GM21528 (cell line): ENCODE data around the gene MIA2.
"Not testable (repeated sequence)": the region's sequence is repeated elsewhere in the genome, so short reads cannot be mapped to it uniquely, and the experiment has no call there.

Experiments
- ATAC-seq: cut with Tn5 transposase; IDR thresholded peaks from one replicate; pipeline ENCODE4 v1.9.1; 2021; ENCODE audit warnings: mild to moderate bottlenecking, moderate library complexity; ENCODE audit not compliant: unreplicated experiment, low FRiP score

MIA2 gene

GRCh38 chr14:39265806-39266524 is 32.2 kb downstream of the MIA2 start:
- no peak for ATAC-seq

- ATAC-seq: peak; percentile 43
Measured at GRCh38 chr14:39266525-39266870, 32.8 kb downstream of the MIA2 start.

- ATAC-seq: peak; percentile 88
Measured at GRCh38 chr14:39266871-39267607, 33.3 kb downstream of the MIA2 start.

- peak; percentile 17 for ATAC-seq
Measured at GRCh38 chr14:39267608-39268005, 33.9 kb downstream of the MIA2 start.

DNA sequence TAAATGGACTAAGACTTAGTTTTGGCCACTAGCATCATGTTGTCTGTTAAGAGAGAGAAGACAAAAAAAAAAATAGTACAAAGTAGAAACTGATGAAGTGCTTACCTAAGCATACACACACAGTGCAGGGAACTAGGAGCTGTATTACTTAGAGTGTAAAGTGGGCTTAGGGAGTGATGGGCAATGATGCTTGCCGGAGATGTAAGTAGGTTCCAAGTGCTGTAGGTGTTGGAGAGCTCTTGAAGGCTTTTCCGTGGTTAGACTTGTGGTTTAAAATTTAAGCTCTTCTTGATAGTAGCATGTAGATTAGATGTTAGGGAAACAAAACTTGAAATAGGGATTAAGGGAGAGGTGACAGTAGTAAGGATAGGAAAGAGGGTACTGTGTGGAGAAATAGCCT is 34.7 kb downstream of the MIA2 start:
- ATAC-seq: no peak

DNA sequence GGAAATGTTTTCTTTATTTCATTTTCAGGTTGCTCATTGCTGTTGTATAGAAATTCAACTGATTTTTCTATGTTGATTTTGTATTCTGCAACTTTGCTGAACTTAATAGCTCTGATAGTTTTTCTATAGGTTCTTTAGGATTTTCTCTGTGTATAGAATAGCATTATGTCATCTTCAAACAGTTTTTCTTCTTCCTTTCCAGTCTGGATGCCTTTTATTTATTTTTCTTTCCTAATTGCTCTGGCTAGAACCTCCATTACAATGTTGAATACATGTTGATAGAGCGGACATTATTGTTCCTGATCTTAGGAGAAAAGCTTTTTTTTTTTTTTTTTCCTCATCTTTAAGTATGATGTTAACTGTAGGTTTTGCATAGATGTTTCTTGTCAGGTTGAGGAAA is 39.2 kb downstream of the MIA2 start:
- ATAC-seq: no peak

DNA sequence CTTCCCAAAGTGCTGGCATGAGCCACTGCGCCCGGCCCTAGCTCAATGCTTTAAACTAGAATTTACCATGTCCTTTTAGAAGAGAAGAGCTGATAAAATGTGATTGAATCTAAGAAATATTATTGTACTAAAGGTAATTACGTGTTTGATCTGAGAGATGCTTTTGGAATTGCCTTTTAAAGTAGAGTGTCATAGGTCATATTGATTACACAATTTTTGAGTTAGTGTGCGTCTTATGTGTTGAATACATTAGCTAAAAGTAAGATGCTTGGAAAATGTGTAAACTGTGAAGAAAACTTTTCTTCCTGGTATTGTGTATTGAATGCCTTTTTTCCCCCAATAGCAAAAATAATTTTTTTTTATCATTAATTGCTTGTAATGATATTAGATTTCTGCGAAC is 41.7 kb downstream of the MIA2 start:
- ATAC-seq: no peak

DNA sequence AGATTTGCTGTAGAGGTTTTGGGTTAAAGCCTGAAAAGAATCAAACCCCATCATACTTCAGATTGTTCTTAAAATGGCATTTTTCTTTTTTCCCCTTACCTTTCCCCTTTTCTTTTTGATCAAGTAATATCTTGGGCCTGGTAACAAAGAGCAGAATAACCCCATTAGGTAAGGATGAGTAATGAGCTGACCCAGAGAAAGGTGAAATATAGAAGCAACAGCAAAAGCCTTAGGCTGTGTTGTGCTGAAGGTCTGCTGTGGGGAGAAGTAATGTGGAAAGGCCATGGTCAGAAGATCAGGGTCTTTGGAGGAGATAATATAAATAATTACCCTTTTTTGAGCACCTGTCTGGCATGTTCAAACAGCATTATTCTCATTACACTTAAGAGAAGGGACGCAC is 42.3 kb downstream of the MIA2 start:
- ATAC-seq: no peak

DNA sequence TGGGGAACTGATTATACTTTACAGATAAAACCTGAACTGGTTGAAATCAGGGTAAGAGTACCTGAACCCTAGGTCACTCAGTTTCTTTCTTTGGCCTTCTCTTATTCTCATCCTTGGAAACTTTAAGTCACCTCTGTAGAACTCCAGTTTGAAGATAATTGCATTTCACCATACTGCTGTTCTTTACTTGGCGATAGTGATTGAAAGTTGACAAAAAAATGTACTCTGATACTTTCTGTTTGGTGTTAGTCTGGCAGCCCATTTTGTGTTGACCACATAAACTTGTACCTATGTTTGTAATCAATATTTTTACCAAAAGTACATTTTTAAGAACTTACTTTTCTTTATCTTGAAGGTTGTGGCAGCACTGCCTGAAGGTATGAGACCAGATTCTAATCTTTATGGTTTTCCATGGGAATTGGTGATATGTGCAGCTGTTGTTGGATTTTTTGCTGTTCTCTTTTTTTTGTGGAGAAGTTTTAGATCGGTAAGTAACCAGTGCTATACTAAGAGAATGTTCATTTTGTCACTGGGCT is 42.9 kb downstream of the MIA2 start:
- no peak for ATAC-seq

- ATAC-seq: no peak
Measured at GRCh38 chr14:39279515-39279914, 45.8 kb downstream of the MIA2 start.

DNA sequence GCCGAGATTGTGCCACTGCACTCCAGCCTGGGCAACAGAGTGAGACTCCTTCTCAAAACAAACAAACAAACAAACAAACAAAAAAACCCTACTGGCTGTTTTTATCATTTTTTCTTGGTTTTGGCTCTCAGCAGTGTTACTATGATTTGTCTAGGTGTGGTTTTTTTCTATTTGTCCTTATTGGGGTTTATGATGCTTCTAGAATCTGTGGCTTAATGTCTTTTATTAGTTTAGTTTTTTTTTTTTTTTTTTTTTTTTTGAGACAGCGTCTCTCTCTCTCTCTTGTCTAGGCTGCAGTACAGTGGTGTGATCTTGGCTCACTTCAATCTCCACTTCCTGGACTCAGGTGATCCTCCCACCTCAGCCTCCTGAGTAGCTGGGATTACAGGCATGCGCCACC is 47.0 kb downstream of the MIA2 start:
- ATAC-seq: not testable (repeated sequence)

- ATAC-seq: no peak
Measured at GRCh38 chr14:39289523-39289922, 55.8 kb downstream of the MIA2 start.

GRCh38 chr14:39291701-39292100 is 58.0 kb downstream of the MIA2 start:
- no peak for ATAC-seq

DNA sequence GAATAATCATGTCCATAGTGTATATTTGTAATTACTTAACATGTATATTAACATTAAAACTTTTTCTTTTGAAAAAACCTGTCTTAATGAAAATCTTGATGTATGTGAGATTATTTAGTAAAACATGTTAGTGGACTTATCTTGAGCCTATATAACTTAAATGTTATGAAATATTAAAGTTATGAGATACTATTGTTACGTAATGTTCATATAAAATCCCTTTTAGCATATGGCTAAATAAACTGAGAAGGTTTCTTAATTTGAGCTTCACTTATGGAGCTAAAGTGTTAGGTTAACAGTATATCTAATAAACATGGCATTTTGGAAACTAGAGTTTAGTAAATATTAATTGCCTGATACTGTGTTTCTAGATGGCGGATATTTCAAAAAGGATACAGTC is 59.9 kb downstream of the MIA2 start:
- no peak for ATAC-seq

DNA sequence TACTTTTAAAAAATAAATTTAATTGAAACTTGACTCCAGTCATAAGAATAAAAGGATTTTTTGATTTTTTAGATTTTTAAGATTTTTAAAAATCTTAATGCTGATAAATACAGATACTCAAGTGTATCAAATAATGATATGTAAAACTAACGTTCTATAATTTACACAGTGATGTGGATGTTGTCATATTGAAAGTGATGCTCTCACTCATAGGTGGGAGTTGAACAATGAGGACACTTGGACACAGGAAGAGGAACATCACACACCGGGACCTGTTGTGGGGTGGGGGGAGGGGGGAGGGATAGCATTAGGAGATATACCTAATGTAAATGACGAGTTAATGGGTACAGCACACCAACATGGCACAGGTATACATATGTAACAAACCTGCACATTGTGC is 66.7 kb downstream of the MIA2 start:
- ATAC-seq: not testable (repeated sequence)

GRCh38 chr14:39302124-39302810 is 68.6 kb downstream of the MIA2 start:
- ATAC-seq: no peak

- ATAC-seq: no peak
Measured at GRCh38 chr14:39303115-39303514, 69.4 kb downstream of the MIA2 start.

DNA sequence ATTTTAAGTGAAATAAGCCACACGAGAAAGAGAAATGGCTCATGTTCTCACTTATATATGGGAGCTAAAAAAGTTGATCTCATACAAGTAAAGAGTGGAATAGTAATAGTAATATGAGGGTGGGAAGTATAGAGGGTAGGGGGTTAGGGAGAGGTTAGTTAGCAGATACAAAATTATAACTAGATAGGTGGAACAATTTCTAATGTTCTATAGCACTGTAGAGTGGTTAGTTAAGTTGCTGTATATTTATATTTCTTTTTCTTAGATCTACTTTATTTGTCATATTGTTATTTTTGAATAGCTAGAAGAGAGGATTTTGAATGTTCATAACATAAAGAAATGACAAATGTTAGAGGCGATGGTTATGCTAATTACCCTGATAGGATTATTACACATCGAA is 74.1 kb downstream of the MIA2 start:
- no peak for ATAC-seq

GRCh38 chr14:39310051-39310450 is 76.3 kb downstream of the MIA2 start:
- ATAC-seq: no peak

GRCh38 chr14:39315859-39316444 is 82.2 kb downstream of the MIA2 start:
- no peak for ATAC-seq
